ENCODE results near the gene PSAPL1.
"Not testable (repeated sequence)": the region's sequence is repeated elsewhere in the genome, so short reads cannot be mapped to it uniquely, and the experiment has no call there.

PSAPL1 gene

GRCh38 chr4:7459471-7459870 lies 24.7 kb upstream of the PSAPL1 start:
- DNase-seq (ENCODE audit: low read depth in 2 of 3, low spot score in 2 of 3): no peak

DNA sequence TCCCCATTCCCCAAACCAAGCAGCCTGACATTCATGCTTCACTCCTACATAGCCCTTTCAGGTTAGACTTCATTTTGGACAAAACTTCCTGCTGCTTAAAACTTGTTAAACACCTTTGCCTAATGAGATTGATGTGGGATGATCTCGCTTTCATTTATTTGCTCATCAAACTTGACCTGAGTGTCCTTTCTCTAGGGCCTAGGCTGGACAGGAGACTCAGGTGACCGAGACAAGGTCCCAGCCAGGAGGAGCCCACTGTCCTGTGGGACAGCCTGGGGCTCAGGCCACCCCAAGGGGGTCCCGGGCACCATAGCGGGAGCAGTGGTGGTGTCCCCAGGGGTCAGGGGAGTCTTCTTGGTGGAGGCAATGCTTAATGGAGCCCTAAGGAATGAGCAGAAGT lies 23.7 kb upstream of the PSAPL1 start:
- DNase-seq (ENCODE audit: low read depth in 2 of 3, low spot score in 2 of 3): no peak

- DNase-seq (ENCODE audit: low read depth in 2 of 3, low spot score in 2 of 3): no peak
These were observed 23.3 kb upstream of the PSAPL1 start for GRCh38 chr4:7458066-7458425.

GRCh38 chr4:7457201-7458065 lies 22.7 kb upstream of the PSAPL1 start:
- no peak for DNase-seq (ENCODE audit: low read depth in 2 of 3, low spot score in 2 of 3)

GRCh38 chr4:7452802-7453201 lies 18.1 kb upstream of the PSAPL1 start:
- DNase-seq (ENCODE audit: low read depth in 2 of 3, low spot score in 2 of 3): not testable (repeated sequence)

DNA sequence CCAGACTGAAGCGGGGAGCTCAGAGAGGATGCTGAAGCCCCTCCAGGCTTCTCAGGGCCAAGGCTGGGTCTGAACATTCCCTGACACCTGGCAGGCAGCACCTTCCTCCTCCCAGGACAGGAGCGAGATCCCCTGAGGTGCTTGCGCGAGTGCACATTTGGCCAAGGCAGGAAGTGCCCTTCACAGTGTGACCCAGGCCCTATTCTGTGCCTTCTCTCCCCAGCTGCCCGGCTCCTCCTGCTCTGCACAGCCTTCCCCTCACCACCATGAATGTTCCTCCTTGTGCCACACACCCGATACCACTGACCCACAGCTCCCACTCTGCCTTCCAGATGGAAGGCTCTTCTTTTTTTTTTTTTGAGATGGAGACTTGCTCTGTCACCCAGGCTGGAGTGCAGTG lies 17.1 kb upstream of the PSAPL1 start:
- no peak for DNase-seq (ENCODE audit: low read depth in 2 of 3, low spot score in 2 of 3)

- no peak for DNase-seq (ENCODE audit: low read depth in 2 of 3, low spot score in 2 of 3)
These were observed 16.7 kb upstream of the PSAPL1 start for GRCh38 chr4:7451434-7451789.

- no peak for DNase-seq (ENCODE audit: low read depth in 2 of 3, low spot score in 2 of 3)
These were observed 16.2 kb upstream of the PSAPL1 start for GRCh38 chr4:7450775-7451433.

DNA sequence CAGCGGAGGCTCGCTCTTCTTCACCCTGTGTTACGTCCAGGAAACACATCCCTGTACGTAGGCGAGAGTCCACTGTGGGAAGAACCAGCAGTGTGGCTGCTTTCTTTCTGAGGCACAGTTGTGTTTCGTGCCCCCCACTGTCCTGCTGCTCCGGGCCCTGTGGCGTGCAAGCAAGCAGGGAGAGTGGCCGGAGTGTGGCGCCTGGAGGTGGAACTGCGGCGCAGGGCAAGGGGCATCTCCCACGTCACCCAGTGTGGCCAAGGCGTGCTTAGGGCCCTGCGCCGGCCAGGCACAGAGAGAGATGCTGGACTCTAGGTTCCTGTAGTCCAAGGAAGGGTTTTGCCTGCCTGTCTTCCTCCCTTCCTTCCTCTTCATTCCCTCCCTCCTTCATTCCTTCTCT lies 13.3 kb upstream of the PSAPL1 start:
- DNase-seq (ENCODE audit: low read depth in 2 of 3, low spot score in 2 of 3): no peak

DNA sequence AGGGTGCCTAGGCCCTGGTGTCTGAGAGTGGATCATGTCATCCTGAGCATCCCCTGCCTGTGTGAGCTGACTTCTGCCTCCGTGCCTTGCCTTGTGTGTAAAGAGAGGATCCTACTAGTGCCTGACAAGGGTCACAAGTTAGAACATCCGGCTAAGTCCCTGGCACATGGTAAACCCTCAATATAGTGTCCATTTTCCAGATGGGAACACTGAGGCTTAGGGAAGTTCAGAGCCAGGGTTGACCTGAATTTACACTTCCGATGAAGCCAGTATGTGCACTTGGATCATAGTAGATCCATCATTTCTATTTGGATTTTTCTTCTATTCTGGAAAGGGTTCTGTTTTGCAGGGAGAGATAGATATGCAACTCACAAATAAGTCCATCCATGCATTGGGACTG lies 12.5 kb upstream of the PSAPL1 start:
- DNase-seq (ENCODE audit: low read depth in 2 of 3, low spot score in 2 of 3): no peak

- DNase-seq (ENCODE audit: low read depth in 2 of 3, low spot score in 2 of 3): no peak
These were observed 10.0 kb upstream of the PSAPL1 start for GRCh38 chr4:7444731-7445130.

DNA sequence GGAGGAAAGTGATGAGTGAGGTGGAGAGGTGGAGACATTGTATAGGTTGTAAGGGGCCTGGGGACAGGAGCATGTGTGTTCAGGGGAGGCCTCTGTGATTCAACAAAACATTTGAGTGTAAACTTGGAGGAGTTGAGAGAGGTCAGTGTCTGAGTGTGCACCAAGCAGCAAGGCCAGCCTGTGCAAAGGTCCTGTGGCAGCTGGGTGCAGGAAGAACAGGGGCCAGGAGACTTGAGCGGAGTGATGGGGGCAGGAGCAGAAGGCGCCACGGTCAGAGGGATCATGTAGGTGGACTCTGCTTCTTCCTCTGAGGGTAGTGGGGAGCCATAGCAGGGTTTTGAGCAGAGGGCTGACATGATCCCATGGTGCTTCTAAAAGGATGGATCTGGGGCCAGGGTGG lies 9.6 kb upstream of the PSAPL1 start:
- DNase-seq (ENCODE audit: low read depth in 2 of 3, low spot score in 2 of 3): no peak

DNA sequence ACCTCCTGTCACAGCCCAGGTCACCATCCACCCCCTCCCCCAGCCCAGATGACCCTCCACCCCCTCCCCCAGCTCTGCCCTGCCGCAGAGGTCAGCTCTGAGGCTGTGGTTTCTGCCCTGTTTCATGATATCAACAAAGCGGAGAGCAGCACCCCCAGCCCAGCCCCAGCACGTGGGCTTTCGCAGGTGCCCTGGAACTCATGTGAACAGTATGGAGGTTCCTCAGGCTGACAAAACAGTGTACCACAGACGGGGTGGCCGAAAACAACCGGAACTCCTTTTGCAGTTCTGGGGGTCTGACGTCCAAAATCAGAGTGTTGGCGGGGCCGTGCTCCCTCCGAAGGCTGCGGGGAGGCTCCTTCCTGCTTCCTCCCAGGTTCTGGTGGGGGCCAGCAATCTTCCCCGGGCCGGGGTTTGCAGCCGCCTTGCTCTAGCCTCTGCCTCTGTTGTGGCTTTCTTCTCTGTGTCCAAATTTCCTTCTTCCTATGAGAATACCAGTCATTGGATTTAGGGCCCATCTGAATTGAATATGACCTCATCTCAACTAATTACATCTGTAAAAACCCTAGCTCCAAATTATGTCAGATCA lies 7.9 kb upstream of the PSAPL1 start:
- no peak for DNase-seq (ENCODE audit: low read depth in 2 of 3, low spot score in 2 of 3)

- no peak for DNase-seq (ENCODE audit: low read depth in 2 of 3, low spot score in 2 of 3)
These were observed 6.5 kb upstream of the PSAPL1 start for GRCh38 chr4:7441201-7441600.

GRCh38 chr4:7439699-7440098 lies 5.0 kb upstream of the PSAPL1 start:
- DNase-seq (ENCODE audit: low read depth in 2 of 3, low spot score in 2 of 3): no peak

DNA sequence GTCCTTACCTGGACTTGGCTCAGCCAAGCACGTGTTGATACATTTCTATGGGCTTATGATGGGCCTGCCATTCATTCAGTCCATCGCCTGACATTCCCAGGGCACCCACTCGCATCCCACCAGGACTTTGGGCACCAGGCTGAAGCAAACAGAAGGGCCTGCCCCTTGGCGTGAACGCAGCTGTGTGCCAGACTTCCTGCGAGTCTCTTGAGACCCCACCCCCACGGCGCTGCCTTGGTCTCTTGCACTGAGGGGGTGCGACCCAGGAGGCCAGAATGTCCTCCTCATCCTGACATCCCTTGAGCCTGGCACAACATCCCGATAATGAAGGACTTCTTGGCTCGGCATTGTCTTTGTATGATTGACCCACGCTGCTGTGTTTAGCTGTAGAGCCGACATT lies 1.5 kb upstream of the PSAPL1 start:
- DNase-seq (ENCODE audit: low read depth in 2 of 3, low spot score in 2 of 3): no peak

GRCh38 chr4:7435471-7436061 lies 836 bp upstream of the PSAPL1 start:
- no peak for DNase-seq (ENCODE audit: low read depth in 2 of 3, low spot score in 2 of 3)

DNA sequence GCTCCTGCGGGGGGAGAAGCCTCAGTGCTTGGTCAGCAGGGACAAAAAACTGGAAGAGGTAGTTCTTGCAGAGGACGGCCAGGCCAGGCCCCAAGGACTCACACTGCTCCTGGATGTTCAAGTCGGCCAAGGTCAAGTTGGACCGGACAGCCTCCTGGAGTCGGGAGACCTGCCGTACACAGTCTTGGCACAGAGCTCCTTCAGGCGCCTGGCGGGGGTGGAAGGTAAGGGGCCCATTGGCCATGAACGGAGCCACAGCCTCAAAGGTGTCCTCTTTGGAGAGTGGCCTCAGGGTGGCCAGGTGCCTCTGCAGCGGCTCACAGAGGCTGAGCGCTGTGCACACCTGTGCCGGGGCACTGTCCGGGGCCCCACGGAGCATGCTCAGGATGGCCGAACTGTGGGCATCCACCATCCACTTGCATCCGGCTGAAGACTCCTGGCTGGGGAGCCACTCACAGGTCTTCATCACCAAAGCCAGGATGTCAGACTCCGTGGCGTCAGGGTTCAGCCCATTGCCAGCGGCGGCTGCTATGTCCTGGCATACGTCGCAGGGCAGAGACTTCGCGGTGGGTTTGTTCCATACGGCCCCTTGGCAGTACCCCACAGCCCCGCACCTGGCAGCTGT lies 477 bp downstream of the PSAPL1 start:
- DNase-seq (ENCODE audit: low read depth in 2 of 3, low spot score in 2 of 3): no peak

GRCh38 chr4:7433376-7434140 lies 1.2 kb downstream of the PSAPL1 start:
- DNase-seq (ENCODE audit: low read depth in 2 of 3, low spot score in 2 of 3): no peak

GRCh38 chr4:7432531-7433375 lies 2.0 kb downstream of the PSAPL1 start:
- DNase-seq (ENCODE audit: low read depth in 2 of 3, low spot score in 2 of 3): no peak

Data from activated CD8-positive, alpha-beta memory T cell treated with anti-CD3 and anti-CD28 coated beads for 48 hours (primary cell).